Memory B cell (primary cell): ENCODE results near the gene OSBPL5.

Source experiments
- ATAC-seq: fragments of 150-1000 bp; cut with Tn5 transposase; 2 replicates; pipeline ENCODE4 v1.10.0; 2021; ENCODE audit warnings: low read depth, mild to moderate bottlenecking, moderate library complexity
- DNase-seq, 2 donors: peaks; one replicate each; pipeline ENCODE4 v3.0.0; 2022; ENCODE audit warnings: low spot score in 2 of 2
- H3K27ac Mint-ChIP-seq: one replicate; pipeline ENCODE4 v1.8.0; 2022; ENCODE audit warnings: mild to moderate bottlenecking, moderate library complexity, mixed read lengths
- H3K27me3 Mint-ChIP-seq: one replicate; pipeline ENCODE4 v1.8.0; 2022; ENCODE audit warnings: mixed read lengths
- H3K36me3 Mint-ChIP-seq: one replicate; pipeline ENCODE4 v1.8.0; 2022; ENCODE audit warnings: mild to moderate bottlenecking, mixed read lengths
- H3K4me1 Mint-ChIP-seq: one replicate; pipeline ENCODE4 v1.8.0; 2022; ENCODE audit warnings: mixed read lengths
- H3K4me3 Mint-ChIP-seq: one replicate; pipeline ENCODE4 v1.8.0; 2022; ENCODE audit warnings: mild to moderate bottlenecking, moderate library complexity, mixed read lengths
- H3K9me3 Mint-ChIP-seq: one replicate; pipeline ENCODE4 v1.8.0; 2022; ENCODE audit warnings: mixed read lengths

Gene OSBPL5

GRCh38 chr11:3166268-3167142 is 1.4 kb upstream of the OSBPL5 start:
- ATAC-seq = no peak
- H3K4me3 Mint-ChIP-seq = no peak overlapping the region
- H3K36me3 Mint-ChIP-seq = no peaks in the 10 kb centered on the region
- H3K9me3 Mint-ChIP-seq = no peaks in the 10 kb centered on the region
- peaks cover 27% of the 10 kb centered on the region for H3K27me3 Mint-ChIP-seq
- no peak for DNase-seq
- H3K4me1 Mint-ChIP-seq = peaks cover 3% of the 10 kb centered on the region
- H3K27ac Mint-ChIP-seq = no peak overlapping the region

- H3K27me3 Mint-ChIP-seq = peaks cover 33% of the 10 kb centered on the region
- peaks cover 6% of the 10 kb centered on the region for H3K4me1 Mint-ChIP-seq
- no peak overlapping the region for H3K27ac Mint-ChIP-seq
- no peaks in the 10 kb centered on the region for H3K36me3 Mint-ChIP-seq
- H3K4me3 Mint-ChIP-seq = peak overlapping the region; percentile 1
- no peak for ATAC-seq
- no peak for DNase-seq
- no peaks in the 10 kb centered on the region for H3K9me3 Mint-ChIP-seq
These were observed 782 bp upstream of the OSBPL5 start for GRCh38 chr11:3165916-3166267.

DNA sequence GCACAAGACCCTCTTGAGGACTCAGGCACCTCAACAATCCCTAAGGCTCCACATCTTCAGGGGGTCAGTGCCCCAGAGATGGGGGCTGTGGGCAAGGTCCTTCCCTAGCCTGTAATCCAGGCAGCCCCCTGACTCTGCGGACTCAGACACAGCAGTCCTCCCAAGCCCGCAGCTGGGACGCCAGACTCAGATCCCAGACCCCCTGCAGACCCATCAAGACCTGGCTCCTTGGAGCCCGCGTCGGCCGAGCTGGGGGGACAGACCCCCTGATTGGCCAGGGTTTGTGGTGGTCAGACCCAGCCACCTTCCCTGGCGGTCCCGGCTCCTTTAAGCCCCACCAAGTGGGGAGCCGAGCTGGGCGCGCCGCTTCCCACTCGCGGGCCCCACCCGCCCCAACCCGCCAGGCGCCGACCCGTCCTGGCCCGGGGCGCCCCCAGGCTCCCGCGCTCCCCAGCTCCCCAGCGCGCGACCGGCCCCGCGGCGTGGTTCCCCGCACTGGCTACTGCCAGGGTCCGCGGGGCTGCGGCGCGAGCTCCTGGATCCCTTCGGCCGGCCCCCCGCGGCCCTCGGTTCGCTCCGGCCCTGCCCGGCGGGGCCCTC is 458 bp downstream of the OSBPL5 start:
- Mint-ChIP-seq H3K27ac (no peak overlapping the region), H3K4me3 (no peak overlapping the region), H3K9me3 (no peaks in the 10 kb centered on the region), H3K4me1 (peaks cover 6% of the 10 kb centered on the region), H3K27me3 (peaks cover 31% of the 10 kb centered on the region), H3K36me3 (no peaks in the 10 kb centered on the region)
- no peak for ATAC-seq
- DNase-seq = no peak

GRCh38 chr11:3164138-3164551 is 965 bp downstream of the OSBPL5 start:
- no peak overlapping the region for H3K4me3 Mint-ChIP-seq
- no peaks in the 10 kb centered on the region for H3K36me3 Mint-ChIP-seq
- DNase-seq = no peak
- H3K27ac Mint-ChIP-seq = no peak overlapping the region
- ATAC-seq = no peak
- peaks cover 35% of the 10 kb centered on the region for H3K27me3 Mint-ChIP-seq
- no peaks in the 10 kb centered on the region for H3K9me3 Mint-ChIP-seq
- H3K4me1 Mint-ChIP-seq = peaks cover 6% of the 10 kb centered on the region

DNA sequence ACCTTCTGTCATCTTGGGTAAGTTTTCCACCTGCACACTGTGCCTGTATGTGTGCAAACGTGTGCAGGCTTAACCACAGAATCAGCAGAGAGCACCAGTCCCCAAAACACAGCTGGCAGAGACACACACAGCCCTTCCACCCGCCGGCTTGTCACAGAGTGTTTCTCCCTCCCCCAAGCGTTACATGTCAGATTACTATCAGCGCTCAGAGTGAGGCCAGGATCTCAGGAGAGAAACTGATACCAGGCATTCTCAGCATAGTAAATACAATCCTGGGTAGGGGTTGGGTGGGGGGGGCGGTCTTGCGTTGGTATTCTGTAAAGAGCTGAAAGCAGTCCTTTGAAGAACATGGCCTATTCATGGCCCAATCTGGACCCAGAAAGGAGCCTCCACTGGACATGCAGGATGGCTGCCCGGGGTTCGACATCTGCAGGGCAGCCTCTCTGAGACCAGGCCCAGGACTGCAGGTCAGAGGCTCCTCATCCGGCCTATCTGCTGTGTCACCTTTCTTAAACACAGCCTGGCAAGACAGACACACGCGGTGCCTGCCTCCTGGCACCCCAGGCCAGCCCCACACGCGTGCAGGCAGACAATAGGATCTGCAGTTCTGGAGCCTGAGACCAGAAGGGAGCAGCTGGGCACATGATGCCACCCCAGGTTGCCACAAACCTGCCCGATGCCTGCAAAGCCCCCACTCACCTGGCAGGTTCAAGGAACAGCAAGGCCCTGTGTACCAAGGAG is 1.7 kb downstream of the OSBPL5 start:
- no peaks in the 10 kb centered on the region for H3K36me3 Mint-ChIP-seq
- peaks cover 6% of the 10 kb centered on the region for H3K4me1 Mint-ChIP-seq
- H3K27ac Mint-ChIP-seq = no peak overlapping the region

GRCh38 chr11:3162410-3163240 is 2.5 kb downstream of the OSBPL5 start:
- H3K4me1 Mint-ChIP-seq = peaks cover 6% of the 10 kb centered on the region
- no peak overlapping the region for H3K4me3 Mint-ChIP-seq
- no peaks in the 10 kb centered on the region for H3K9me3 Mint-ChIP-seq
- no peaks in the 10 kb centered on the region for H3K36me3 Mint-ChIP-seq
- H3K27ac Mint-ChIP-seq = no peak overlapping the region
- no peak for ATAC-seq
- peaks cover 40% of the 10 kb centered on the region for H3K27me3 Mint-ChIP-seq
- no peak for DNase-seq

More for the DNA sequence above, 1.7 kb downstream of the OSBPL5 start:
- DNase-seq (no peak), ATAC-seq (no peak)
- H3K9me3 Mint-ChIP-seq = no peaks in the 10 kb centered on the region
- H3K4me3 Mint-ChIP-seq = no peak overlapping the region
- H3K27me3 Mint-ChIP-seq = peaks cover 38% of the 10 kb centered on the region

DNA sequence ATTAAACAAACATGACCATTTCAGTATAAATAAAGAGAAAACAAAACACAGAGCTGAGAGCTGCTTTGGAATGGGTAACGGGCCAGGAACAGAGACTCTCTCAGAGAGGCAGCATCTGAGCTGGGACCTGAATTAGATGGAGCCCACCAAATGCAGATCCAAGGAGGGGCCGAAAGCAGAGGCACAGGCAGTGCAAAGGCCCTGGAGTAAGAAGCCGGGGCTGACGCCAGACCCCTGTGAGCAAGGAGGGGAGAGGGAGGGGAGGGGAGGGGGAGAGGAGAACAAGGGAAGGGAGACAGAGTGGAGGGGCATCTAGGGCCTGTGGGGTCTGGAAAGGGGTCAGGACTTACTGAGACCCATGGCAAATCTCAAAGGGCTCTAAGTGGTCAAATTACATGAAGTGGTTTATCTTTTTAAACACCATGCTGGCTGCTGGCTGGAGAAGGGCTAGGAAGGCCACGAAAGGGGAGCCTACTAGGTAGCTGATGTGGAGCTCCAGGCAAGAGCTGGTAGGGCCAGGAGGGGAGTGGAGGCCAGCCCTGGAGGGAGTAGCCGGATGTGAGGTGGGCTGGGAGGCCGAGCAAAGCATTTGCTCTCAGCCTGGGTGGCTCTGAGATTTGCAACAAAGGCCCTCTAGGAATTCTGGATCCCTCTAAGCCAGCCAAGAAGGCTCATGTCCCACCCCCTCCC is 3.2 kb downstream of the OSBPL5 start:
- Mint-ChIP-seq H3K36me3 (no peaks in the 10 kb centered on the region), H3K27ac (no peak overlapping the region), H3K27me3 (peaks cover 41% of the 10 kb centered on the region), H3K4me1 (peaks cover 12% of the 10 kb centered on the region), H3K9me3 (no peaks in the 10 kb centered on the region), H3K4me3 (no peak overlapping the region)
- DNase-seq (no peak), ATAC-seq (no peak)

DNA sequence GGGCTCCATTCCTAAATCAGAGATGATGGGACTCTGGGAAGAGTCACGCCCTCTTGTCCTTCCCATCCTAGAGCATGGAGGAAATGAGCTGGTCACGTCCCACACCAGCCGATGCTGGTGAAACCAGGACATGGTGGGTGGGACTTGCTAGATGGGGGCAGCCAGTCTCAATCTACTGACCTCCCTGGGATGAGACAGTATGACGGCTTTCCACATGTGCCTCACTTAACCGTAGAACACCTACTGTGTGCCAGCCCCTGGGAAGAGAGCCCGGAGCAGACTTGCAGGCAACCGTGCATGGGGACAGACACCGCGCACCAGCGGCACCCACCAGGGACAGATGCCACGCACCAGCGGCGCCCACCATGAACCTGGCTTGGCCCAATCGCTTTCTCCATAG is 3.8 kb downstream of the OSBPL5 start:
- H3K4me1 Mint-ChIP-seq = peaks cover 12% of the 10 kb centered on the region
- peaks cover 35% of the 10 kb centered on the region for H3K27me3 Mint-ChIP-seq
- DNase-seq (no peak), ATAC-seq (no peak)
- H3K4me3 Mint-ChIP-seq = no peak overlapping the region
- no peak overlapping the region for H3K27ac Mint-ChIP-seq
- H3K9me3 Mint-ChIP-seq = no peaks in the 10 kb centered on the region
- H3K36me3 Mint-ChIP-seq = no peaks in the 10 kb centered on the region

DNA sequence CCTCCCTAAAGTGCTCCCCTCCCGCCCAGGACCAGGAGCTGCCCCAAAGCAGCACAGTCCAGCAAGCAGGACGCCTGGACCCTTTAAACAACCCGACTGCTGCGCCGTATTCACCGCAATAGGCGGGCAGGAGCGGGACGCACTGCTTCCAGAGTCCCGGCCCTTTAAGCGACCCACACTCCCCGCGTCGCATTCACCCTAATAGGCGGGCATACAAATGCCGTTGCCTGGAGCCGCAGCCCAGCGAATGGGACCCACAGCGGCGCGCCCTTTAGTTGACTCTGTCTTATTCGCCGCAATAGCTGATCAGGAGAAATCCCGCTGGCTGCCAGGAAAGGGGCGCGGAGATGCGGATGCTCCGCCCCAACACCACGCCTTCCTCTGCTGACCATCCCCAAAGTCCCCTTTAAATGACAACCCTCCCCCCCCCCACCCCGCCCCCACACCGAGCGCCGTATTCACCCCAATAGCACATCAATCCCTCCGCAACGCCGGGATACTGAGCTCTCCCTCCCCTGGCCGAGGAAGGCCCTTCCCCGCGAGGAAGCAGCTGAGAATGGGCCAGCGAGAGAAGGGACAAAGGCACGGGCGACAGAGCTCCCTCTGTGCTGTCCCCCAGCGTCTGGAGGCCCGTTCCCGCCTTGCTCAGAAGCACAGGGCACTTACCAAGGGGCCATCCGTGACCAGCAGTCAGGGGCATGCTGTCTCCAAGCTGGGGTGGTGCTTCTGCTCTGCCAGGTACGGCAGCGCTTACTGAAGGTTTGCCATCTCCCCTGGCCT is 4.7 kb downstream of the OSBPL5 start:
- no peak overlapping the region for H3K4me3 Mint-ChIP-seq
- no peak for ATAC-seq
- DNase-seq = no peak
- no peaks in the 10 kb centered on the region for H3K36me3 Mint-ChIP-seq
- peaks cover 9% of the 10 kb centered on the region for H3K4me1 Mint-ChIP-seq
- H3K27ac Mint-ChIP-seq = no peak overlapping the region
- H3K27me3 Mint-ChIP-seq = peaks cover 34% of the 10 kb centered on the region
- no peaks in the 10 kb centered on the region for H3K9me3 Mint-ChIP-seq

GRCh38 chr11:3159296-3160190 is 5.6 kb downstream of the OSBPL5 start:
- Mint-ChIP-seq H3K36me3 (no peaks in the 10 kb centered on the region), H3K27me3 (peaks cover 34% of the 10 kb centered on the region), H3K4me3 (no peak overlapping the region), H3K27ac (no peak overlapping the region), H3K9me3 (no peaks in the 10 kb centered on the region), H3K4me1 (peaks cover 9% of the 10 kb centered on the region)
- DNase-seq = no peak
- ATAC-seq = no peak

- Mint-ChIP-seq H3K36me3 (no peaks in the 10 kb centered on the region), H3K9me3 (no peaks in the 10 kb centered on the region), H3K27ac (no peak overlapping the region), H3K4me3 (no peak overlapping the region), H3K4me1 (peaks cover 9% of the 10 kb centered on the region), H3K27me3 (peaks cover 32% of the 10 kb centered on the region)
- DNase-seq = no peak
- ATAC-seq = no peak
These were observed 6.3 kb downstream of the OSBPL5 start for GRCh38 chr11:3158821-3159220.

DNA sequence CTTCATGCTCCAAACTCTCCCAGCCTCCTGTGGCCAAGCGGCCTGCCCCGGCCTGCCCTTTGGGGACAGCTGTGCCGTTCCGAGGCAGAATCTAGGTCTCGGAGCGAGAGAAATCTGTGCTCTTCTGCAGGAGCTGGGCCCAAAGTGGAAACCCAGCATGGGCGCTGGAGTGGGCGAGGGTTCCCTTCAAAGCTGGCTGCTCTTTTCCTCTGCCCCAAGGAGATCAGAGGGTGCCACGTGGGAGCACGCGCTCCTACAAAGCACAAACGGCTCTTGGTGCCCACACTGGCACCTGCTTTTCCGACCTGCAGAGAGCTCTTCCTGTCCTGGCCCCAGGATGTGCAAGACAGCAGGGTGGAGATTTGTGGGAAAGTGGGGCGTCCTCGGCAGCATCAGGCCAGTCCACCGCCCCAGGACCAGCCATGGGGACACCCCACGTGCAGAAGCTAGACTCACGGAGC is 6.9 kb downstream of the OSBPL5 start:
- no peak for ATAC-seq
- H3K36me3 Mint-ChIP-seq = no peaks in the 10 kb centered on the region
- no peak for DNase-seq
- H3K4me3 Mint-ChIP-seq = no peak overlapping the region
- H3K27ac Mint-ChIP-seq = no peak overlapping the region
- H3K4me1 Mint-ChIP-seq = peaks cover 9% of the 10 kb centered on the region
- peaks cover 29% of the 10 kb centered on the region for H3K27me3 Mint-ChIP-seq
- H3K9me3 Mint-ChIP-seq = no peaks in the 10 kb centered on the region
